Smooth muscle cell (in vitro differentiated cells): Measurements from ENCODE around the gene ATP6V0E1. TPM values are rescaled to one million over a fixed set of nuclear protein-coding genes. Genes with fewer than 3 reads are reported as not detected.

Experiments
- DNase-seq: peaks from one replicate; lab custom pipeline; 2025; ENCODE audit not compliant: unreplicated experiment; lab: John Stamatoyannopoulos, UW
- H2AFZ ChIP-seq: fragments of 200-600 bp; sonication (generic); 2 replicates; pipeline ENCODE4 v1.6.0; 2016; ENCODE audit warnings: antibody characterized with exemption, low read depth, mild to moderate bottlenecking
- H3F3A ChIP-seq: fragments of 200-600 bp; sonication (generic); 2 replicates; pipeline ENCODE4 v1.6.0; 2017; ENCODE audit warnings: antibody characterized with exemption, low read depth
- H3K27ac ChIP-seq: fragments of 200-600 bp; sonication (generic); 2 replicates; pipeline ENCODE4 v1.5.1; 2016; ENCODE audit warnings: low read depth, mild to moderate bottlenecking
- H3K27me3 ChIP-seq: fragments of 200-600 bp; sonication (generic); 2 replicates; pipeline ENCODE4 v1.6.1; 2016; ENCODE audit warnings: low read depth, mild to moderate bottlenecking
- H3K36me3 ChIP-seq: fragments of 200-600 bp; sonication (generic); 2 replicates; pipeline ENCODE4 v1.5.1; 2016; ENCODE audit warnings: low read depth
- H3K4me1 ChIP-seq: fragments of 200-600 bp; sonication (generic); 2 replicates; pipeline ENCODE4 v1.5.1; 2016; ENCODE audit warnings: low read depth
- H3K4me2 ChIP-seq: fragments of 200-600 bp; sonication (generic); 2 replicates; pipeline ENCODE4 v1.6.0; 2016; ENCODE audit warnings: mild to moderate bottlenecking
- H3K4me3 ChIP-seq: fragments of 200-600 bp; sonication (generic); 2 replicates; pipeline ENCODE4 v1.5.1; 2016; ENCODE audit warnings: mild to moderate bottlenecking
- H3K79me2 ChIP-seq: fragments of 200-600 bp; sonication (generic); 2 replicates; pipeline ENCODE4 v1.6.0; 2016; ENCODE audit warnings: low read depth, mild to moderate bottlenecking
- H3K9ac ChIP-seq: fragments of 200-600 bp; sonication (generic); 2 replicates; pipeline ENCODE4 v1.6.0; 2016; ENCODE audit warnings: low read depth
- H3K9me3 ChIP-seq: fragments of 200-600 bp; sonication (generic); replicated peaks from 2 replicates; pipeline ENCODE4 v1.5.1; 2016; ENCODE audit warnings: low read depth
- H4K20me1 ChIP-seq: fragments of 200-600 bp; sonication (generic); 2 replicates; pipeline ENCODE4 v1.6.0; 2016; ENCODE audit warnings: low read depth
- WGBS: methylation state at CpG from one replicate; pipeline ENCODE4 v1.1.7; 2016; ENCODE audit warnings: low lambda C conversion rate; 5-methylcytosine and 5-hydroxymethylcytosine counted together
- polyA plus RNA-seq: library from polyadenylated mRNA; unstranded; fragments of >200 nt; fragmentation: Nextera tagmentation; extraction: Ambion mirVana; gene quantifications from 2 replicates; pipeline ENCODE4 v1.2.1, GENCODE V29; 2016
- total RNA-seq: library from RNA; depleted of rRNA; stranded (reverse); fragments of >200 nt; gene quantifications from 2 replicates; pipeline ENCODE4 v1.2.3, GENCODE V29; 2014
- TF ChIP-seq, protein P1 (sequence below): fragments of 200-600 bp; sonication (generic); IDR thresholded peaks from 2 replicates; pipeline ENCODE4 v1.5.1; 2017; ENCODE audit warnings: borderline replicate concordance, mild to moderate bottlenecking, antibody characterized with exemption; ENCODE audit not compliant: insufficient read depth, poor library complexity, severe bottlenecking

The ATP6V0E1 gene
- total and polyA plus RNA-seq, 2 experiments from 2014 or later, result 247 to 431 TPM

DNA sequence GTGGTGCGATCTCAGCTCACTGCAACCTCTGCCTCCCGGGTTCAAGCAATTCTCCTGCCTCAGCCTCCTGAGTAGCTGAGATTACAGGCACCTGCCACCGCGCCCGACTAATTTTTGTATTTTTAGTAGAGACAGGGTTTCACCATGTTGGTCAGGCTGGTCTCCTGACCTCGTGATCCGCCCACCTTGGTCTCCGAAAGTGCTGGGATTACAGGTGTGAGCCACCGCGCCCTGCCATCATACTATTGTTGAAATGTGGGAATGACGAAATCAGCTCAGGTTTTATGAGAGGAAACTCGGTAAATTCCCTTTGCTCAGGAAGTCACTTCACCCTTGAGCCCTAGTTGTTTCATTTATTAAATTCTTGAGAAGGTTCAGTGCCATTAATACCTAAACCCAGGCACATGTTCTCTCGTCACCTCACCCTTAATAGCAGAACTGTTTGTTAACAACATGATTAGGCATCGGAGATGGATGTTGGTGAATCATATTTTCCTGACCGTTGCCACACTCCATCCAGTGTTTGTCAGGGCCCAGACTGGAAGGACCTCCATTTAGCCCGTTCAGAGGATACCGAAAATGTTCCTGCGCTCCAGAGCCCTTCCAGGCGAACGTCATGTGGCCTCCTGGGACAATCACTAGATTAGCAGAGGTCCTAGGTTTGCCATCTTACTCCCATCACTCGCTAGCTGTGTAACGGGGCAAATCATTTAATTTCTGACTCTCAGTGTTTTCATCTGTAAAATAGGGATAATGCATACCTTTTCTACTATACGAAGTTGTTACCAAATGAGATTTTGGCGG, 52.5 kb downstream of the ATP6V0E1 start:
- no peaks in the 10 kb centered on the region for H3K4me1 ChIP-seq
- no peak overlapping the region for H3K4me3 ChIP-seq
- no peak overlapping the region for H2AFZ ChIP-seq
- TF ChIP-seq, protein P1, sequence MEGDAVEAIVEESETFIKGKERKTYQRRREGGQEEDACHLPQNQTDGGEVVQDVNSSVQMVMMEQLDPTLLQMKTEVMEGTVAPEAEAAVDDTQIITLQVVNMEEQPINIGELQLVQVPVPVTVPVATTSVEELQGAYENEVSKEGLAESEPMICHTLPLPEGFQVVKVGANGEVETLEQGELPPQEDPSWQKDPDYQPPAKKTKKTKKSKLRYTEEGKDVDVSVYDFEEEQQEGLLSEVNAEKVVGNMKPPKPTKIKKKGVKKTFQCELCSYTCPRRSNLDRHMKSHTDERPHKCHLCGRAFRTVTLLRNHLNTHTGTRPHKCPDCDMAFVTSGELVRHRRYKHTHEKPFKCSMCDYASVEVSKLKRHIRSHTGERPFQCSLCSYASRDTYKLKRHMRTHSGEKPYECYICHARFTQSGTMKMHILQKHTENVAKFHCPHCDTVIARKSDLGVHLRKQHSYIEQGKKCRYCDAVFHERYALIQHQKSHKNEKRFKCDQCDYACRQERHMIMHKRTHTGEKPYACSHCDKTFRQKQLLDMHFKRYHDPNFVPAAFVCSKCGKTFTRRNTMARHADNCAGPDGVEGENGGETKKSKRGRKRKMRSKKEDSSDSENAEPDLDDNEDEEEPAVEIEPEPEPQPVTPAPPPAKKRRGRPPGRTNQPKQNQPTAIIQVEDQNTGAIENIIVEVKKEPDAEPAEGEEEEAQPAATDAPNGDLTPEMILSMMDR, result no peak
- no peaks in the 10 kb centered on the region for H3K9me3 ChIP-seq
- H3K9ac ChIP-seq, result no peak overlapping the region
- DNase-seq, result no peak
- peaks cover 9% of the 10 kb centered on the region for H3K79me2 ChIP-seq
- WGBS, result 97% methylated on average over 24 of the region's 24 CpGs
- no peak overlapping the region for H3K4me2 ChIP-seq
- H3K27me3 ChIP-seq, result no peaks in the 10 kb centered on the region
- H3F3A ChIP-seq, result no peaks in the 10 kb centered on the region
- H3K27ac ChIP-seq, result no peak overlapping the region
- no peaks in the 10 kb centered on the region for H3K36me3 ChIP-seq
- peaks cover 33% of the 10 kb centered on the region for H4K20me1 ChIP-seq

DNA sequence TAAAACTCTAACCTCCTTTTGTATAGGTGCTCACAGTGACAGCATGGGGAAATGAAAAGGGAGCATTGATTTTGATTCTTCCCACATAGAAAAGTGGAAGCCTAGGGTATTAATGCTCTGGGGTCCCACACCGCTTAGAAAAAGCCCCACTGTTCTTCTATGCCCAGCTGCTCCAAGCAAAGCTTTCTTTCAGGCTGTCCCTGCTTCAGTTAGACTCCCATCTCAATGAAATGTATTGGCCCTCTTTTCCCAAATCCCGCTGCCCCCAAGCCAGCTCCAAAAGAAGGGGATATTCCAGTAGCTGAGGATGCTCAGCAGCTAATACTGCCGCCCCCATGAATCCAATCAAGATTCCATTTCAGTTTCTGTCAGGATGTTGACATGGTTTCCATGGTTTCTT, 55.6 kb downstream of the ATP6V0E1 start:
- 93% methylated on average over 3 of the region's 3 CpGs for WGBS
- H3K4me1 ChIP-seq, result no peaks in the 10 kb centered on the region
- DNase-seq, result no peak
- peaks cover 4% of the 10 kb centered on the region for H4K20me1 ChIP-seq
- H3K27ac ChIP-seq, result no peak overlapping the region
- no peaks in the 10 kb centered on the region for H3K79me2 ChIP-seq
- H3F3A ChIP-seq, result no peaks in the 10 kb centered on the region
- H3K27me3 ChIP-seq, result no peaks in the 10 kb centered on the region
- TF ChIP-seq, protein P1, result no peak
- no peaks in the 10 kb centered on the region for H3K36me3 ChIP-seq
- no peak overlapping the region for H3K4me3 ChIP-seq
- no peak overlapping the region for H2AFZ ChIP-seq
- no peak overlapping the region for H3K4me2 ChIP-seq
- H3K9me3 ChIP-seq, result no peaks in the 10 kb centered on the region
- H3K9ac ChIP-seq, result no peak overlapping the region

DNA sequence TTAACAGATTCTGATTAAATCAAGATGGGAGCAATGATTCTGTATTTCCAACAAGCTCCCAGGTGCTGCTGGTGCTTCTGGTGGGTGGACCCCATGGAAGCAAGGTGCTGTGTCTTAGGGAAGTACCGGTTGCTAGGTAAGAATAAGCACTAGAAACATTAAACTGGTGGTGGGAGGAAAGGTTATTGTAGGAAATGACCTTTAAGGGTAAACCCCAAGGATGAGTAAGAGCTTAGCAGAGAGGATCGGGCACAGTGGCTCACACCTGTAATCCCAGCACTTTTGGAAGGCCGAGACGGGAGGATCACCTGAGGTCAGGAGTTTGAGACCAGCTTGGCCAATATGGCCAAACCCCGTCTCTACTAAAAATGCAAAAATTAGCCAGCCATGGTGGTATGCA, 56.4 kb downstream of the ATP6V0E1 start:
- Histone ChIP-seq H3F3A (no peaks in the 10 kb centered on the region), H3K27me3 (no peaks in the 10 kb centered on the region), H3K9me3 (no peaks in the 10 kb centered on the region), H3K36me3 (no peaks in the 10 kb centered on the region), H3K79me2 (no peaks in the 10 kb centered on the region), H3K4me2 (no peak overlapping the region), H3K4me3 (no peak overlapping the region), H3K4me1 (no peaks in the 10 kb centered on the region), H2AFZ (no peak overlapping the region), H3K27ac (no peak overlapping the region), H4K20me1 (no peaks in the 10 kb centered on the region), H3K9ac (no peak overlapping the region)
- DNase-seq, result no peak
- TF ChIP-seq, protein P1, result no peak
- 97% methylated on average over 5 of the region's 5 CpGs for WGBS
